ENCODE measurements around the gene MLLT10.
"Not testable (repeated sequence)": the region's sequence is repeated elsewhere in the genome, so short reads cannot be mapped to it uniquely, and the experiment has no call there.

Gene MLLT10

DNA sequence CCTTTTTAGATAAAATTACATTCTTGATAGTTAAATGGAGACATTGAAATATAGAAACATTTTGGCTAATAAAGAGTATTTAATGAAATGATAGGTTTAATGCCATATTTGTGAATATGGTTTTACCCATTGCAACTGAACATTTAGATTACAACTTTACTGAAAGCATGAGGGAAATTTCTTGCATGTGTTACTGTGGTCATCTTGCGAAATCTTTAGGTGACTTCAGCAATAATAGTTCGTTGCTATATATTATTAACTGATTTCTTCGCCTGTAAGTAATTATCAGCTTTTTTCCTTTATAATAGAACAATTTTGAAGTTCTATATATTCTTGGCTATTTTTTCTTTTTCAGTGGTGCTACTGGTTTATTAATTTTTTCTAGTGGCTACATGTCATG lies 83.2 kb downstream of the MLLT10 start:
- WGBS (ENCODE audit: insufficient coverage, insufficient read length), result no CpG with 5 or more reads among the region's 3 CpGs
- no peak overlapping the region for H3K4me3 ChIP-seq (ENCODE audit: low read length)
- no peaks in the 10 kb centered on the region for H3K36me3 ChIP-seq (ENCODE audit: control insufficient read depth, insufficient read depth, low read length)
- H3K9me3 ChIP-seq (ENCODE audit: control insufficient read depth, insufficient read depth, low read length), result no peaks in the 10 kb centered on the region
- H3K27ac ChIP-seq (ENCODE audit: low read length), result no peak overlapping the region
- H3K4me1 ChIP-seq (ENCODE audit: control insufficient read depth, insufficient read depth, low read length), result 0 out of 2 replicates have a peak, but pooled peaks cover 1% of the 10 kb centered on the region
- no peaks in the 10 kb centered on the region for H3K27me3 ChIP-seq (ENCODE audit: control insufficient read depth, insufficient read depth, low read length)
- no peak for DNase-seq (ENCODE audit: low read depth, low spot score)

DNA sequence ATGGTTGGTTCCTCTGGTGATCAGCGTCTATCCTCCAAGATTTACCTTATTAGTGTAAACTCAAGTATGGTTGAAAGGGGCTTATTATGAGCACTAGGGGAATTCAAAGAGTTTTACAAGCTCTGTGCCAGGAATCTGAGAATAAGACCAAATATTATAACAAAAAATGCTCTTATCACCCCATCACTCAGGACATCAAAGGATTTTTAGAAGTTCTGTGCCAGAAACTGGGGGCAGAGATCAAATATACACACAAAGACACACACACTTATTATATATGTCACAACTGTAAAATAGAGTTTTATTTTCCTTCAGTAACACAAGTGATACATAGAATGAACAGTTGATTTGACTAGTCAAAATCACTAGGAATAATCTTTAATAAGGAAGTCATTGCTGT lies 89.3 kb downstream of the MLLT10 start:
- WGBS (ENCODE audit: insufficient coverage, insufficient read length), result no CpG with 5 or more reads among the region's 1 CpG
- no peaks in the 10 kb centered on the region for H3K36me3 ChIP-seq (ENCODE audit: control insufficient read depth, insufficient read depth, low read length)
- no peak overlapping the region for H3K27ac ChIP-seq (ENCODE audit: low read length)

DNA sequence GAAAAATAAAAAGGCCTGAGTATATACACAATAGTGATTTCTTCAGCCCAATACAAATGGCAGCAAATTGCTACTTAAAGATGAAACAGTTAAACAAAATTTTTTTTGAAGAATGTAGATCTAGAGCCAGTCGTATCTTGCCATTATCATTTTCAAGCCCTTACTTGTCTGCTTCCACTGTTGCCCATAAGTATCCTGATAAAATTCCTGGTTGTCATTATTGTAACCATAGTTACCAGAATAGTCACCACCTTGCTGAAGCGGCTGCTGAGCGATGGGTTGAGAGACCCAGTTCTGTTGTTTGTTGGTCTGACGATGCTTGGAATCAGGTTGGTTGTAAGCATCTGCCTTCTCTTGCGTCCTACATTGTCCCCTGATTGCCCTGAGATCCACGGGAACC lies 90.4 kb downstream of the MLLT10 start:
- not testable (repeated sequence) for DNase-seq (ENCODE audit: low read depth, low spot score); H3K27me3 ChIP-seq (ENCODE audit: control insufficient read depth, insufficient read depth, low read length); H3K36me3 ChIP-seq (ENCODE audit: control insufficient read depth, insufficient read depth, low read length); H3K4me1 ChIP-seq (ENCODE audit: control insufficient read depth, insufficient read depth, low read length); H3K27ac ChIP-seq (ENCODE audit: low read length); H3K9me3 ChIP-seq (ENCODE audit: control insufficient read depth, insufficient read depth, low read length); H3K4me3 ChIP-seq (ENCODE audit: low read length)
- no CpG with 5 or more reads among the region's 6 CpGs for WGBS (ENCODE audit: insufficient coverage, insufficient read length)

More for the DNA sequence above, 89.3 kb downstream of the MLLT10 start:
- Histone ChIP-seq H3K9me3 (ENCODE audit: control insufficient read depth, insufficient read depth, low read length) (no peaks in the 10 kb centered on the region), H3K27me3 (ENCODE audit: control insufficient read depth, insufficient read depth, low read length) (no peaks in the 10 kb centered on the region), H3K4me1 (ENCODE audit: control insufficient read depth, insufficient read depth, low read length) (no peaks in the 10 kb centered on the region), H3K4me3 (ENCODE audit: low read length) (no peak overlapping the region)
- no peak for DNase-seq (ENCODE audit: low read depth, low spot score)

DNA sequence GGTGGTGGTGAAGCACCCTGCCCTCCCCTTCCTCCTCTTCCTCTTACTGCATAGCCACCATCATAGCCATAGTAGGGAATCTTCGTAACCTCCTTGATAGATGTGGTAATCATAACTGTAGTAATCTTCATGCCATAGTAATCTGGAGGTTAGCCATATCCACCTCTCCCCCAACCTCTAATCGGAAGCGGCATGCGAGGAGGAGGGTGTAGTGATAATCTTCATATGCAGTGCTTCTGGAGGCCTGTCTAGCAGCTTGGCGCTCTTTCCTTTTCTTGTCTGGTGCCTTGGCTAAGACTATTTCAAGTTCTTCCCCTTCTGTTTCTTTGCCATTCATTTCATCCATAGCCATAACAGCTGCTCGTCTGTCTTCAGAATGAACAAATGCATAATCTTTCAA lies 90.9 kb downstream of the MLLT10 start:
- H3K27me3 ChIP-seq (ENCODE audit: control insufficient read depth, insufficient read depth, low read length), result no peaks in the 10 kb centered on the region
- WGBS (ENCODE audit: insufficient coverage, insufficient read length), result no CpG with 5 or more reads among the region's 6 CpGs
- no peak overlapping the region for H3K27ac ChIP-seq (ENCODE audit: low read length)
- DNase-seq (ENCODE audit: low read depth, low spot score), result no peak
- H3K9me3 ChIP-seq (ENCODE audit: control insufficient read depth, insufficient read depth, low read length), result no peaks in the 10 kb centered on the region
- no peaks in the 10 kb centered on the region for H3K36me3 ChIP-seq (ENCODE audit: control insufficient read depth, insufficient read depth, low read length)
- H3K4me1 ChIP-seq (ENCODE audit: control insufficient read depth, insufficient read depth, low read length), result no peaks in the 10 kb centered on the region
- no peak overlapping the region for H3K4me3 ChIP-seq (ENCODE audit: low read length)

DNA sequence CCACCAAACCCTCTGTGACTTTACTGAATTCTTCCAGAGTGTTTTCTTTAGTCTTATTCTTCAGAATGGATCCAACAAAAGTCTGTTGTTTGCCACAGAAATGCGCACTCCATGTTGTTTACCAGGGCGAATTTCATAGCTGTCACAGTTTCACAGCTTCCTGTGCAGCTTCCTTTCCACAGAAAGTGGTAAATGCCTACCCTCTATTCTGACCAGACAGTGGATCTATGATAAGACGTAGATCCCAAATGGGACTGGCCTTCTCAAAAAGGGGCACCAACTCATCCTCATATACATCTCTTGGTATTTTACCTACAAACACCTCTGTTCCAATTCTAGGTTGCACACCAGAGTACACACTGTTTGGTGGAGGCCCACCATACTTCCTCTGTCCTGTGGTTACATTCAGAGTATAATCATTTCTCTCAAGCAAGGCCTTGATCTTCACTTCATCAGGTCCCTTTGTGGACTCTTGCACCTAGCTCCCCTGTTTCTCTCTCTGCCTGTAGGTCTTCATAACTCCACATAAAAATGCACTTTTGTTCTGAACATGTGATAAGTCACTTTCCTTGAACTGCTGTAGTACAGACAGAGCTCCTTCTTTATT lies 91.7 kb downstream of the MLLT10 start:
- DNase-seq (ENCODE audit: low read depth, low spot score), result no peak
- no peaks in the 10 kb centered on the region for H3K4me1 ChIP-seq (ENCODE audit: control insufficient read depth, insufficient read depth, low read length)
- no peaks in the 10 kb centered on the region for H3K9me3 ChIP-seq (ENCODE audit: control insufficient read depth, insufficient read depth, low read length)
- H3K27ac ChIP-seq (ENCODE audit: low read length), result no peak overlapping the region
- no CpG with 5 or more reads among the region's 3 CpGs for WGBS (ENCODE audit: insufficient coverage, insufficient read length)
- no peaks in the 10 kb centered on the region for H3K36me3 ChIP-seq (ENCODE audit: control insufficient read depth, insufficient read depth, low read length)
- H3K4me3 ChIP-seq (ENCODE audit: low read length), result no peak overlapping the region
- H3K27me3 ChIP-seq (ENCODE audit: control insufficient read depth, insufficient read depth, low read length), result no peaks in the 10 kb centered on the region

DNA sequence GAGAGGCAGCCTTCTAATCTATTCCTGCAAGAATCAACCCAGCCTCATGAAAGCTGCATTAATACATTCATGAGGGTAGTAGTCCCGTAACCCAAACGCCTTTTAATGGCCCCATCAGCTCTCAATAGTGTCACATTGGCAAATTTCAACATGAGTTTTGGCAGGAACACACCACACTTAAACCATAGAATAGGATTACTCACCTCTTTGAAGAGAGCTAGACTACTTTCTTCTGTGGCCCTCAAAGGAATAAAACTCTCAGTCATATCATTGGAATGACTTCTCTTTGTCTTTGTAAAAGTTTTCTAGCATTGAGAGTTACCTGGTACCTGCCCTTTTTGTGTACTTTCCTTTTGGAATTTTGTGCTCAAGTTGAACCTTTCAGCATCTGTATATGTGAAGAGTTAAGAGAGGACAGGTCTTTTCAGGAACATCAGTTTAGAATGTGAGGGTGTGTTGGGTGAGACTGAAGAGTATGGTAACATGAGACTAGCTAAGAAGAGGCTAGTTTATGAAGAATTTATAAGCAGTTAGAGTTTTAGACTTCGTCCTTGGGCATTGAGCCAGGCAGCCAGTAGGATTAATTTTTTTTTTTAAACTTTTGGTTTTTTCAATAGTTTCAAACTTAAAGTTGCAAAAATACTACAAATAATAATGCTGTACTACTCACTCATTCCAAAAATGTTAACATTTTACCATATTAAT lies 92.6 kb downstream of the MLLT10 start:
- Histone ChIP-seq H3K27ac (ENCODE audit: low read length) (no peak overlapping the region), H3K36me3 (ENCODE audit: control insufficient read depth, insufficient read depth, low read length) (no peaks in the 10 kb centered on the region), H3K27me3 (ENCODE audit: control insufficient read depth, insufficient read depth, low read length) (no peaks in the 10 kb centered on the region), H3K4me1 (ENCODE audit: control insufficient read depth, insufficient read depth, low read length) (no peaks in the 10 kb centered on the region), H3K4me3 (ENCODE audit: low read length) (no peak overlapping the region), H3K9me3 (ENCODE audit: control insufficient read depth, insufficient read depth, low read length) (no peaks in the 10 kb centered on the region)
- no peak for DNase-seq (ENCODE audit: low read depth, low spot score)
- WGBS (ENCODE audit: insufficient coverage, insufficient read length), result no CpG with 5 or more reads among the region's 3 CpGs

DNA sequence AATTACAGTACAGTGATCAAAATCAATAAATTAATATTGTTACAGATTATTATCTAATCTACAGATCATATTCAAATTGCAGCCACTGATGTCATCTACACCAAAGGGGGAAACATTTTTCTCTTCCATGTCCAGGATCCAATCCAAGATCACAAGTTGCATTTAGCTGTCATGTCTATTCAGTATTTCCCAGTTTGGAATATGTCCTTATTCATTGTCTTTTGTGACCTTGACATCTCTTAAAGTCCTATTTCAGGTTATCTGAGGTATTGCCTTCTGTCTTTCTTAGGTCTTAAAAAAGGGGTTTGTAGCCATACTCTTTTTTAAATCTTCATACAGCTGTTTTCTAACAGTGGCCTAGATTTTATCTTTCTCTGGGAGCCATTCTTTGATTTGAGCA lies 93.3 kb downstream of the MLLT10 start:
- Histone ChIP-seq H3K27ac (ENCODE audit: low read length) (no peak overlapping the region), H3K36me3 (ENCODE audit: control insufficient read depth, insufficient read depth, low read length) (no peaks in the 10 kb centered on the region), H3K4me1 (ENCODE audit: control insufficient read depth, insufficient read depth, low read length) (no peaks in the 10 kb centered on the region), H3K27me3 (ENCODE audit: control insufficient read depth, insufficient read depth, low read length) (no peaks in the 10 kb centered on the region), H3K4me3 (ENCODE audit: low read length) (no peak overlapping the region), H3K9me3 (ENCODE audit: control insufficient read depth, insufficient read depth, low read length) (no peaks in the 10 kb centered on the region)
- DNase-seq (ENCODE audit: low read depth, low spot score), result no peak

DNA sequence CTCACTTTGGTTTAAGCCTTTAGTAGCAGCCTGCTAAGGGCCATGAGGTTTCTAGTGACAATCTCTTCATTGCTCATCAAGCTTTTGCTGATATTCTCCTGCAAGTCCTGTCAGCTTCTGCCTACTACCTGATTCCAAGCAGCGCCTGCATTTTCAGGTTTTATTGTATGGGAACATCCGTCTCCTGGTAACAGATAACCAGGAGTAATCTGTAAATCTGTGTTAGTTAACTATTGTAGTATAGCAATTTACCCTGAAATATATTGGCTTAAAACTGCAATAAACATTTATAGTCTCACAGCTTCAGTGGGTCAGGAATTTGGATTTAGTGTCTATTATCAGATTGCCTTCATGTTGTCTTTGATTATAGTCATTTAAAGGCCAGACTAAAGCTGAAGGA lies 94.0 kb downstream of the MLLT10 start:
- no peaks in the 10 kb centered on the region for H3K4me1 ChIP-seq (ENCODE audit: control insufficient read depth, insufficient read depth, low read length)
- H3K36me3 ChIP-seq (ENCODE audit: control insufficient read depth, insufficient read depth, low read length), result no peaks in the 10 kb centered on the region
- H3K27me3 ChIP-seq (ENCODE audit: control insufficient read depth, insufficient read depth, low read length), result no peaks in the 10 kb centered on the region
- no peak overlapping the region for H3K27ac ChIP-seq (ENCODE audit: low read length)
- DNase-seq (ENCODE audit: low read depth, low spot score), result no peak
- H3K9me3 ChIP-seq (ENCODE audit: control insufficient read depth, insufficient read depth, low read length), result no peaks in the 10 kb centered on the region
- no CpG with 5 or more reads among the region's 2 CpGs for WGBS (ENCODE audit: insufficient coverage, insufficient read length)
- no peak overlapping the region for H3K4me3 ChIP-seq (ENCODE audit: low read length)

DNA sequence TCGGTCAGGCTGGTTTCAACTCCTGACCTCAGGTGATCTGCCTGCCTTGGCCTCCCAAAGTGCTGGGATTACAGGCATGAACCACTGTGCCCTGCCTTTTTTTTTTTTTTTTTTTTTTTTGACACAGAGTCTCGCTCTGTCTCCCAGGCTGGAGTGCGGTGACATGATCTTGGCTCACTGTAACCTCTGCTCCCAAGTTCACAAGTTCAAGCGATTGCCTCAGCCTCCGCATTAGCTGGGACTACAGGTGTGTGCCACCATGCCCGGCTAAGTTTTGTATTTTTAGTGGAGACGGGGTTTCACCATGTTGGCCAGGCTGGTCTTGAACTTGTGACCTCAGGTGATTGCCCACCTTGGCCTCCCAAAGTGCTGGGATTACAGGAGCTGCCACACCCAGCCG lies 94.6 kb downstream of the MLLT10 start:
- not testable (repeated sequence) for H3K4me3 ChIP-seq (ENCODE audit: low read length); H3K9me3 ChIP-seq (ENCODE audit: control insufficient read depth, insufficient read depth, low read length); H3K27me3 ChIP-seq (ENCODE audit: control insufficient read depth, insufficient read depth, low read length); H3K36me3 ChIP-seq (ENCODE audit: control insufficient read depth, insufficient read depth, low read length); H3K27ac ChIP-seq (ENCODE audit: low read length); DNase-seq (ENCODE audit: low read depth, low spot score); H3K4me1 ChIP-seq (ENCODE audit: control insufficient read depth, insufficient read depth, low read length)
- no CpG with 5 or more reads among the region's 8 CpGs for WGBS (ENCODE audit: insufficient coverage, insufficient read length)

DNA sequence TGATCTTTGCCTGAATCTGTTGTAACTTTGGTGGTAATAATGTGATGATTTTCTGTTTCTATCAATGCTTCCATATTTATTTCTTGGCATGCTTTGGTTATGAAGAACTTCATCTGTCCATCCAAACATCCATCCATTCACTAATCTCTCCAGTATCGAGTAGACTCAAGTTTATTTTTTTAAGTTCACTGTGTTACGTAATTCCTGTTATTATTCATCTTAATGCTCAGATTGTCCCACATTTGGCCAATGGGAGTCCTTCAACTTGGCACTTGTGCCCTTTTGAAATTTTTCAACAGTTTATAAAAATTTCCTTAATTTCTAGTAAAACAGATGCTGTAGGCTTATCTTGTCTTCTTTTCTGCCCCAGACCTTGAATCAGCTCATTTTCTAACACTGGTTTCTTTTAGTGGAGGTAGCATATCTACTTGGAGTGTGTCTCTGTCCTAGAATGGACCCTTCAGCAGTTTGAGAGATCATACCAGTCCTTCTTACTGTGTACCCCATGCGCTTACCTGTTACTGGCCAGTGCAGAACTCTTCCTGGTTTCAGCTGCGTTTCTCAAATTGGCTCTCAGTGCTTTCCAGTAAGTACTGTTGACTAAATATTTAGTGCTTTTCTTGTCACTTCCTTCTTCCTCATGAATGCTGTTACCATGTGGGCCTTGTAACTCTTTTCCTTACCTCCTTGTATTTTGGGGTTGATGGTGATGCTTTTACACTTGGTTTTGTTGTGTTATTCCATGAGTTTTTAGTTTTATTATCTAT lies 100.8 kb downstream of the MLLT10 start:
- no peak for DNase-seq (ENCODE audit: low read depth, low spot score)
- Histone ChIP-seq H3K4me1 (ENCODE audit: control insufficient read depth, insufficient read depth, low read length) (no peaks in the 10 kb centered on the region; the same call in 1 of the 2 replicates), H3K4me3 (ENCODE audit: low read length) (no peak overlapping the region), H3K27ac (ENCODE audit: low read length) (no peak overlapping the region), H3K9me3 (ENCODE audit: control insufficient read depth, insufficient read depth, low read length) (no peaks in the 10 kb centered on the region), H3K36me3 (ENCODE audit: control insufficient read depth, insufficient read depth, low read length) (no peaks in the 10 kb centered on the region), H3K27me3 (ENCODE audit: control insufficient read depth, insufficient read depth, low read length) (no peaks in the 10 kb centered on the region)
- WGBS (ENCODE audit: insufficient coverage, insufficient read length), result no CpG with 5 or more reads among the region's 4 CpGs

All from iPS DF 6.9 (cell line).